ENCODE results near the gene SNRPA1. TPM values are rescaled to one million over a fixed set of nuclear protein-coding genes. Genes with fewer than 3 reads are reported as not detected.
A peak's percentile ranks its signal among the peaks of the same experiment; 100 is the strongest.
"Not testable (repeated sequence)": the region's sequence is repeated elsewhere in the genome, so short reads cannot be mapped to it uniquely, and the experiment has no call there.

SNRPA1 gene
- total and polyA plus RNA-seq, 2 donors (not counting 1 experiment from before 2014, with no cell fraction given) = 97.7 to 113 TPM

GRCh38 chr15:101288905-101289513 lies 6.0 kb downstream of the SNRPA1 start:
- Histone ChIP-seq H3K4me3 (ENCODE audit: control extremely low read depth in 1 of 5, extremely low read depth in 1 of 5, insufficient read depth in 1 of 5, low read depth in 2 of 5, low read length in 4 of 5) (no peak overlapping the region), H3K79me2 (ENCODE audit: control insufficient read depth, insufficient read depth, low read length) (peaks cover 78% of the 10 kb centered on the region), H2AFZ (ENCODE audit: insufficient read depth, low read depth, low read length, poor library complexity, severe bottlenecking) (no peak overlapping the region), H3K4me2 (replicated peaks; ENCODE audit: low read depth, low read length, poor library complexity, severe bottlenecking) (no peak overlapping the region), H3K27ac (ENCODE audit: low read length in 2 of 2) (peak overlapping the region in 1 of 2 donors; percentile 4), H3K27me3 (replicated peaks in 1 of 4; ENCODE audit: control extremely low read depth in 1 of 4, control insufficient read depth in 3 of 4, insufficient read depth in 4 of 4, low read length in 3 of 4) (no peaks in the 10 kb centered on the region), H4K20me1 (ENCODE audit: control insufficient read depth, insufficient read depth, low read length, poor library complexity, severe bottlenecking) (peaks cover 77% of the 10 kb centered on the region), H3K9ac (ENCODE audit: low read length) (no peak overlapping the region), H3K4me1 (ENCODE audit: control insufficient read depth in 2 of 2, insufficient read depth in 2 of 2, low read length in 2 of 2) (peaks cover 18 to 23% of the 10 kb centered on the region in 2 donors), H3K36me3 (replicated peaks in 1 of 2; ENCODE audit: control extremely low read depth in 1 of 2, control insufficient read depth in 1 of 2, extremely low read depth in 1 of 2, insufficient read depth in 2 of 2, low read length in 1 of 2) (peaks cover 11 to 65% of the 10 kb centered on the region in 2 experiments), H3K9me3 (ENCODE audit: control extremely low read depth in 1 of 3, control insufficient read depth in 2 of 3, insufficient read depth in 1 of 3, low read length in 2 of 3) (no peaks in the 10 kb centered on the region)
- WGBS (ENCODE audit: insufficient coverage) = no CpG with 5 or more reads among the region's 8 CpGs
- peak; percentile 80 for TF ChIP-seq CTCF (IDR thresholded peaks at IDR 0.05)
- TF ChIP-seq EZH2 (IDR thresholded peaks at IDR 0.05; ENCODE audit: borderline replicate concordance, insufficient read depth, low read depth, low read length, poor library complexity, severe bottlenecking) = no peak
- DNase-seq = peak; percentile 75
- no peaks in the 10 kb centered on the region for H3K9me3 Mint-ChIP-seq (ENCODE audit: insufficient read depth)
- CTCF ChIA-PET = interaction anchor here (1.0 to 3.9 kb wide), 23 partner anchors 8 to 687 kb away, joined by 3 to 75 read pairs (median 6); partner anchors contain the start of genes ASB7 and LINS1
- no peak overlapping the region for H3K4me3 Mint-ChIP-seq
- ATAC-seq (ENCODE audit: low read depth) = no peak
- no peaks in the 10 kb centered on the region for H3K27me3 Mint-ChIP-seq
- POLR2A ChIA-PET = no interaction called here
- intact Hi-C loops (cut with micrococcal nuclease) = no loop called here
- H3K27ac Mint-ChIP-seq = peak overlapping the region; percentile 27
- H3K4me1 Mint-ChIP-seq = peaks cover 39% of the 10 kb centered on the region

GRCh38 chr15:101287342-101287741 lies 7.7 kb downstream of the SNRPA1 start:
- H3K4me2 ChIP-seq (replicated peaks; ENCODE audit: low read depth, low read length, poor library complexity, severe bottlenecking); H3K9me3 ChIP-seq (ENCODE audit: control extremely low read depth in 1 of 3, control insufficient read depth in 2 of 3, insufficient read depth in 1 of 3, low read length in 2 of 3); H3K4me3 ChIP-seq (ENCODE audit: control extremely low read depth in 1 of 5, extremely low read depth in 1 of 5, insufficient read depth in 1 of 5, low read depth in 2 of 5, low read length in 4 of 5); intact Hi-C loops (cut with micrococcal nuclease); ATAC-seq (ENCODE audit: low read depth); H3K4me1 ChIP-seq (ENCODE audit: control insufficient read depth in 2 of 2, insufficient read depth in 2 of 2, low read length in 2 of 2); POLR2A ChIA-PET; H3K27me3 ChIP-seq (replicated peaks in 1 of 4; ENCODE audit: control extremely low read depth in 1 of 4, control insufficient read depth in 3 of 4, insufficient read depth in 4 of 4, low read length in 3 of 4); H3K9me3 Mint-ChIP-seq (ENCODE audit: insufficient read depth); H3K4me3 Mint-ChIP-seq; H3K27me3 Mint-ChIP-seq; H3K27ac Mint-ChIP-seq; DNase-seq; H2AFZ ChIP-seq (ENCODE audit: insufficient read depth, low read depth, low read length, poor library complexity, severe bottlenecking); H3K9ac ChIP-seq (ENCODE audit: low read length); H3K27ac ChIP-seq (ENCODE audit: low read length in 2 of 2): not testable (repeated sequence)
- Histone ChIP-seq H3K79me2 (ENCODE audit: control insufficient read depth, insufficient read depth, low read length) (peaks cover 61% of the 10 kb centered on the region), H3K36me3 (replicated peaks in 1 of 2; ENCODE audit: control extremely low read depth in 1 of 2, control insufficient read depth in 1 of 2, extremely low read depth in 1 of 2, insufficient read depth in 2 of 2, low read length in 1 of 2) (peaks cover 13 to 77% of the 10 kb centered on the region in 2 experiments), H4K20me1 (ENCODE audit: control insufficient read depth, insufficient read depth, low read length, poor library complexity, severe bottlenecking) (peaks cover 61% of the 10 kb centered on the region)
- H3K4me1 Mint-ChIP-seq = peaks cover 28% of the 10 kb centered on the region
- WGBS (ENCODE audit: insufficient coverage) = no CpG with 5 or more reads among the region's 6 CpGs
- CTCF ChIA-PET = interaction anchor here (0.6 to 3.9 kb wide), 10 partner anchors 9 to 436 kb away, joined by 3 to 75 read pairs (median 6); no protein-coding TSS in a partner anchor

Data from B cell (primary cell).